DMS79 treated with DMSO at 0.1 percent for 48 hours (cell line): Measurements from ENCODE around the gene KDM2A.

ENCODE experiments used
- DNase-seq: peaks from one replicate; lab custom pipeline; 2025; lab: John Stamatoyannopoulos, UW

KDM2A gene

DNA sequence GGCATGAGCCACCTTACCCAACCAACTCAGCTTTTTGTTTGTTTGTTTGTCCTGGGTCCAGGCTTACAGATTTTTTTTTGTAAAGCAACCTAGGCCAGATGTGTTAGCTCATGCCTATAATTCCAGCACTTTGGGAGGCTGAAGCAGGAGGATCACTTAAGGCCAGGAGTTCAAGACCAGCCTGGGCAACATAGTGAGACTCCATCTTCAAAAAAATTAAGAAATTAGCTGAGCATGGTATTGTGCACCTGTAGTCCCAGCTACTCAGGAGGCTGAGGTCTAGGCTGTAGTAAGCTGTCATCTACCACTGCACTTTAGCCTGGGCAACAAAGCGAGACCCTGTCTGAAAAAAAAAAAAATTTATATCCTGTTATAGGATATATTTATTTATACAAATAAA, 118.5 kb downstream of the KDM2A start:
- DNase-seq: no peak

DNA sequence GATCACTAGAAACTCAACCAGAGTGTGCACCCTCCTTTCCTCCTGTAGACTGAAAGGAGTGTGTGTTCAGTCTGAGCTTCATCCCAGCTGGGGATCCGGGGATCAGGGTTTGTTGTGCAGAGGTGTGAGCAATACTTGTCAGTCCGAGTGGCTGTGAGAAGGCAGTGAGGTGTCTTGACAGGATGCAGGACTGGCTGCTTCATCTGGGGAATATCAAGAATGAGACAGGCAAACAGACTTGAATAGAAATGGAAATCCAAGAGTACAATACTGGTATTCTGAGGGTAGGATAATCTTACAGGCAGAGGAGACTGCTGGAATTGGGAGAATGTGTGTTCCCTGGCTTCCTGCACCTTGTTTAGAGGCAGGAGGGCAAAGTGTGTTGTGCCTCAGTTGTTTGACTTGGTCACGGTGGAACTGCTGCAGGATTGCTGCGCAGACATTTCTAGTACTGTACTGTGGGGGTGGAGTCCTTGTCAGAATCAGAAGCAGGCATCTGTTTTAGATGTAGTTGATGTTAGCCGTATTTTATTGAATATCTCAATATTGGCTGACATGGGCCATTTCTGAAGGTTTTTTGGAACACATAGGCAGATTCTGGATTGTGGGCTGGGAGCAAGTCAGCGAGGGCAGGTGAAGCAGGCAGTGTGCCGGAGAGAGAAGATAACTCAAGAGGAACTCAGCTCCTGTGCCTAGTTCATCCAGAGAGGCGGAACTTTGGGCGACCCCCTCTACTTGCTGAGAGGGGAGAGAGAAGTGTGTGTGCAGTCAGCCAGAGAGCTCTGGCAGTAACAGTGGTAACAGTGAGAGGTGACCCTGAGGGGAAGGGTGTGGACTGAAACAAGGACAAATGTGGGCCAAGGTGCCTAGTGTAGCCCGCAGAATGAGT, 120.1 kb downstream of the KDM2A start:
- no peak for DNase-seq

GRCh38 chr11:67239783-67240575, 120.9 kb downstream of the KDM2A start:
- peak; percentile 96 for DNase-seq

DNA sequence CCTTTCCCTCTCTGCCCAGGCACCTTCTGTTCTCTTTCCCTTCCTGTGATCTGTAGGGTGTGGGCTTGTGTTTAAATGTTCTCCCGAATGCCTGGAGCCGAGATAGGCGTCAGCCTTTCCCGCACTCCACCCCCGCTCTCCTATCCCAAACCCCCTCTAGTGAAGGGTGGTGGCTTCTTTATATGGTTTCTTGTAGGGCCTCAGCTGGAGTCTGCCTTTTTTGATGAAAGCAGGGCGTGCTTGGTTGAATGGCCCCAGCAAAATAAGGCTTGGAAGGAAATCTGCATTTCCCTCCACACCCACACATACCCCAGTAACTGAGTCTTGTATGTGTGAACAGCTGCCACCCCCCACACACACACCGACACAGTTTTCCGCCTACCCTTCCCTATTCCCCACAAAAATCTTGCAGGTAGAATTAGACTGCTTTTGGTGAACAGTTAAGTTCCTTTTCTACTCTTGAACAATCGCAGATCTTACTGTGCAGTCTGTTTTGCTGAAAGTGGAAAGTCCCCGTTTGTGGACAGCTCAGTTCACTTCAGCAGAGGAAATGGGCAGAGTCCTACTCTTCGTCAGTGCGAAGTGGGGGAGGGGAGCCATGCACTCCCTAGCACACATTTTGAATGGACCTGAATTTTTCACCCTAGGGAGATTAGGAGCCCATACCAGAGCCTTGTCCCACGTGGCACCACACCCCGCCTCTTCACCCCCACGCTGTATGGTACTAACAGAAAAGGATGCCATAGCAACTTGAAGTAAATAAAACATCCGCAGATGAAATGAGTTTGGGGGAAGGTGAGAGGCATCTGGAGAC, 121.7 kb downstream of the KDM2A start:
- peak; percentile 26 for DNase-seq

GRCh38 chr11:67242548-67242947, 123.5 kb downstream of the KDM2A start:
- DNase-seq: no peak

GRCh38 chr11:67243051-67243450, 124.0 kb downstream of the KDM2A start:
- no peak for DNase-seq

DNA sequence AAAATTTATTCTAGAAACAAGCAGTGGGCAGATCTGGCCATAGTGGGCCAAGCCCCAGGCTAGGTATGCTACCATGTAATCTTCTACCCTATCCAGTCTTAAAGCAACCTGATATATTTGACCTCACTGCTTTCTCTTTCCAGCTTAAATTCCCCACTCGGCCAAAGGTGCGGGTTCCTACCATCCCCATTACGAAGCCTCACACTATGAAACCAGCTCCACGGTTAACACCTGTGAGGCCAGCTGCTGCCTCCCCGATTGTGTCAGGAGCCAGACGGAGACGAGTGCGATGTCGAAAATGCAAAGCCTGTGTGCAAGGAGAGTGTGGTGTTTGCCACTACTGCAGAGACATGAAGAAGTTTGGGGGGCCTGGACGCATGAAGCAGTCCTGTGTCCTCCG, 126.0 kb downstream of the KDM2A start:
- no peak for DNase-seq

DNA sequence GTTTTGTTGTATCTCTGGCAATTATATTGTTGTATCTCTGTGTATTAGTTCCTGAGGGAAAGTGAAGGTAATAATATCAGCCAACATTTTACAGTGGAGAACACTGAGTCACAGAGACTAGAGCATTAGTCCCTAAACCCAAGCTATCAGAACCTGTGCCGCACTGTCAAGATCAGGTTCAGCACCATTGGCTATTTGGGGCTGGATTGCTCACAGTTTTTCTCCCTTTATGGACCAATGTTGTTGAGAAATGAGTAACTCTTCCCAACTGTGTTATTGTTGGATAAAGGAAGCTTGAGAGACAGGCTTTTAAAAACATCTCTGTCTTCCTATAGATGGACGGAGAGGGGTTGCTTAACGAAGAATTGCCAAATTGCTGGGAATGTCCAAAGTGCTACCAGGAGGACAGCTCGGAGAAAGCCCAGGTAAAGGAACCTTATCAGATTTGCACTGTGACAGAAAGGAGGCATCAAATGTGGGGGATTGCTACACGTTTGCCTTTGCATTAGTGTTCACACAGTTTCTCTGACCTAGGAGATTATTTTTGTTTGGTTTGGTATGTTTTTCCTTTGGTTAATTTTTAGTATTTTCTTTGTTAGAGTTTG, 129.0 kb downstream of the KDM2A start:
- no peak for DNase-seq

GRCh38 chr11:67248653-67249052, 129.6 kb downstream of the KDM2A start:
- DNase-seq: no peak

GRCh38 chr11:67250059-67251043, 131.3 kb downstream of the KDM2A start:
- no peak for DNase-seq

DNA sequence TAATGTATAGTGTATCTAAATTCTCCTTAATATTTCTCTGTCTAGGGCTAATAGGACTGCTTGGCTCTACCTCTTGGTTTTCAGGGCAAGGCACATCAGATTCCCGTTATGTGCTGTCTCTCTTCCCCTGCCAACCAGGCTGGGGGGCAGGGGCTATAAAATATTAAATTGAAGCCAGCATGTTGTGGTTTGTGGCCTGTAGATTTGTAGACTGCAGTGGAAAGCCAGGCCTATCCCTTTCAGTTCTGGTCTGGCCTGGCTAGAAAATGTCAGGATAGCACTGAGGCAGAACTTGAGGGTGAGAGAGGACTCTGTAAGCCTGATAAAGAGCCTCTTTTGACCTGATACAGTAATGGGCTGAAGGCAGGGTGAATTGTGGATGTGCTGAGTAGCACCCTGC, 132.8 kb downstream of the KDM2A start:
- no peak for DNase-seq

DNA sequence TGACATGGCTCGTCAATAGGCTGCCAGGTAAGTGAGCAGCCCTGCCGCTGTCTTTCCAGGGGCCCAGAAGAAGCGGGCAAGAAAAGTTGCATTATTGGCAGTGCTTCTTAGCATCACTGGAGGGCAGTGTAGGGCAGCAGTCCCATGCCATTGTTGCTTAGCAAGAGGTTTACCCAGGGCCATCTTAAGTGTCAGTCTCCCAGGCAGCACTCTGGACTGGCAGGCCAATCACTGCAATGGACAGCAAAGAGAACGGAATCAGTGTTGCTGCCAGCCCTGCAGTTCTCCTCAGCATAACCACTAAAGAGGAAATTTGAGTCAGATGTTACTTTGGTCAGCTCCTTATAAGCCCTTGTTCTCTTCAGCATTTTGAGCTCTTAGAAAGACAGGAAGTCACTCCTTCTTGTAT, 133.8 kb downstream of the KDM2A start:
- DNase-seq: no peak

DNA sequence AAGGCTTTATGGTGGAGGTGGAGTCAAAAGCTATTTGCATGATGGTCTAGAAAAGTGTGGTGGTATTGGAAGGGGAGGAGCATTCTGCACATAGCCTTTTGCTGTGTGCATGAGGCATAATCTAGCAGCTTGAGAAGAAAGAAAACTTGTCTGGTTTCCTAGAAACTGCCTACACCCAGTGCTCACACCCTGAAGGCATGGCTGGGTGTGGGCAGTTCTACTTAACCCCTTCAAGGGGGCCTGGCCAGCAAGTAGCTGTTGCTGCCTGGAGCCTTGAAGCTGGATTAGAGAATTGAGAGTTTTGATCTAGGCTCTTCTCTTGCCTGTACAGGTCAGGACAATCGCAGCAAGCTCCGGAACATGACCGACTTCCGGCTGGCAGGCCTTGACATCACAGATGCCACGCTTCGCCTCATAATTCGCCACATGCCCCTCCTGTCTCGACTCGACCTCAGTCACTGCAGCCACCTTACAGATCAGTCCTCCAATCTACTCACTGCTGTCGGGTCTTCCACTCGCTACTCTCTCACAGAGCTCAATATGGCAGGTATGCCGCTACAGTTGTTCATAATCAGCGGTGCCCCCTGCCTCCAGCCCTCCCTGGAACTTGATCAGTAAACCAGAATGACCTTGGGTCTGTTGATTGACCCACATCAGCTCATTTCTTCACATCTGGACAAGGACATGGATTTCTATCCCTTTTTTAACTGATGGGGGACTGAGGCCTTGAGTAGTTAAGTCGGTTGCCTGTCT, 135.0 kb downstream of the KDM2A start:
- DNase-seq: no peak

DNA sequence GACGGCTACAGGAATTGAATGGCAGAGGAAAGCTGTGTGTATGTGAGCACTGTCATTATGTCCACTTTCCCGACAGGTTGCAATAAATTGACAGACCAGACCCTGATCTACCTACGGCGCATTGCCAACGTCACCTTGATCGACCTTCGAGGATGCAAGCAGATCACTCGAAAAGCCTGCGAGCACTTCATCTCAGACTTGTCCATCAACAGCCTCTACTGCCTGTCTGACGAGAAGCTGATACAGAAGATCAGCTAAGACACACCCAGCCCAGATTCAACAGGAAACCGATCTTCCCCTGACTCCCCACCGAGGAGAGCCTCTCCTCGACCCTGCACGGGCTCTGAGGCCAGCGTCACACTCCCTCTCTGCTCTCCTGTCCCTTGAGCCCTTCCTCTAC, 135.7 kb downstream of the KDM2A start:
- DNase-seq: no peak

GRCh38 chr11:67255353-67255752, 136.3 kb downstream of the KDM2A start:
- DNase-seq: no peak

GRCh38 chr11:67255864-67256263, 136.8 kb downstream of the KDM2A start:
- no peak for DNase-seq

DNA sequence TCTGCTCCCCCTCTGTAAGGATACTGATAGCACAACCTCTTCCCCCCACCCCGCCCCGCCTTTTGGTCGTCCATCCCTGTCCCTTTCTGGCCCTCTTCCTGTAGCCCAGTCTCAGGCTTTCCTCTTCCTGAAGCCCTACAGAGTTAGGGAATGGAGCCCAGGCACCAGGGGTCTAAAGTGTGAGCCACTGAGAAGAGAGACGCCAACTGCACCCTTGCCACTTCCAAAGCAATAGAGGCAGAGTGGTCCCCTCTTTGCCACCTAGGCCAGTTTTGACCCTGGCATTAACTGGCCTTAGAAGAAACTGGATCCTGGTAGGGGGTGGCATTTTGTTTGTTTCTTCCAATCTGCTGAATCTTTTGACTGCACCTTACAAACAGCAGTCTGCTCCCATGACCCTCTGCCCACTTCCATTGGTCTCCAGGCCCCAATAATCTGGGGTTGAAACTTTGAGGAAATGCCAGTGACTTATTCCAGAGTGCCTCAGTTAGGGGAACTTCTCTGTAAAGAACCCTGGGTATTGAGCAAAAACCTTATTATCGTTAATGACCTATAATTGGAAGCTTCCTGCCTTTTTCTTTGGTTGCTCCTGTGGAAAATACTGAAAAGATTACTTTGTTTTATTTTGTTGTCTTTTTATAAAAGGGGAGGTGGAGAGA, 137.5 kb downstream of the KDM2A start:
- no peak for DNase-seq

GRCh38 chr11:67260406-67260805, 141.3 kb downstream of the KDM2A start:
- DNase-seq: no peak

DNA sequence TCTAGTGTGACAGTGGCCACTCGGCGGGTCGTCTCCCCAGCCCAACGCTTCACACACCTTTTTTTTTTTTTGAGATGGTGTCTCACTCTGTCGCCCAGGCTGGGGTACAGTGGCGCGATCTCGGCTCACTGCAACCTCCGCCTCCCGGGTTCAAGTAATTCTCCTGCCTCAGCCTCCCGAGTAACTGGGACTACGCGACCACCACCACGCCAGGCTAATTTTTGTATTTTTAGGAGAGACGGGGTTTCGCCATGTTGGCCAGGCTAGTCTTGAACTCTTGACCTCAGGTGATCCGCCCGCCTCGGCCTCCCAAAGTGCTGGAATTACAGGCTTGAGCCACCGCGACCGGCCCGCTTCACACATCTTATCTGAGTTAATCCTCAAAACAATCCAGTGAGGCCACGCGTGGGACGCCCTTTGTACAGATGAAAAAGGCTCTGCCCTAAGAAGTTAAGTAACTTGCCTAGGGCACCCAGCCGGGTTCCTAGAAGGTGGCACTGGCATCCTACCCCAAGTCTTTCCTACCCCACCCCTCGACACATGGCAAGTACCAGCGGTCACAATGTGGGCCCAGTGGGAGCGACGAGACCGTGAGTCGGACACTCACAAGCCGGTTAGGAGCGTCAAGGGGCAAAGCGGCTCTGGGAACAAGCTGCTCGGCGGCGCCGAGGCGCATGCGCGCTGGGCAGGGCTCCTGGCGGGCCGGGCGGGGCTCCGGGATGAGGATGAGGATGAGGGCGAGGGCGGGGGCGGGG, 142.0 kb downstream of the KDM2A start:
- DNase-seq: peak; percentile 11
